SK-N-SH treated with all-trans-retinoic acid at 6 μM for 48 hours (cell line): ENCODE measurements around the gene BNIPL.
A peak's percentile ranks its signal among the peaks of the same experiment; 100 is the strongest.

ENCODE experiments used
- ATAC-seq: fragments of 200-7000 bp; cut with Tn5 transposase; 3 replicates; pipeline ENCODE4 v1.9.1; 2020; ENCODE audit warnings: mild to moderate bottlenecking, moderate library complexity
- ARNTL ChIP-seq: fragments of 450-650 bp; formaldehyde crosslinking; IDR thresholded peaks from 2 replicates; pipeline ENCODE4 v1.5.0; 2020; ENCODE audit warnings: low read depth, mild to moderate bottlenecking, moderate library complexity, borderline replicate concordance
- BACH2 ChIP-seq: fragments of 250-450 bp; sonication (Bioruptor Pico); IDR thresholded peaks from 2 replicates; pipeline ENCODE4 v1.9.0; 2021; ENCODE audit warnings: mild to moderate bottlenecking, borderline replicate concordance
- CREB5 ChIP-seq: fragments of 250-450 bp; sonication (Bioruptor Pico); IDR thresholded peaks from 2 replicates; pipeline ENCODE4 v1.5.1; 2020; ENCODE audit warnings: low read depth, mild to moderate bottlenecking, moderate library complexity
- ESRRG ChIP-seq: fragments of 250-450 bp; sonication (Bioruptor Pico); IDR thresholded peaks from 2 replicates; pipeline ENCODE4 v1.6.1; 2021; ENCODE audit warnings: mild to moderate bottlenecking
- GLIS3 ChIP-seq: fragments of 250-450 bp; sonication (Bioruptor Pico); IDR thresholded peaks from 2 replicates; pipeline ENCODE4 v1.5.0; 2020; ENCODE audit warnings: mild to moderate bottlenecking, moderate library complexity
- ISL1 ChIP-seq: fragments of 250-450 bp; sonication (Bioruptor Pico); IDR thresholded peaks from 2 replicates; pipeline ENCODE4 v2.1.2; 2022; ENCODE audit warnings: mild to moderate bottlenecking, moderate library complexity
- OSR1 ChIP-seq: fragments of 250-450 bp; sonication (Bioruptor Pico); IDR thresholded peaks from 2 replicates; pipeline ENCODE4 v1.8.0; 2022; ENCODE audit warnings: moderate library complexity, mild to moderate bottlenecking, inconsistent platforms
- PPARA ChIP-seq: fragments of 250-450 bp; sonication (Bioruptor Pico); IDR thresholded peaks from 2 replicates; pipeline ENCODE4 v1.5.0; 2020; ENCODE audit warnings: mild to moderate bottlenecking, borderline replicate concordance
- RARB ChIP-seq: fragments of 250-450 bp; sonication (Bioruptor Pico); IDR thresholded peaks from 2 replicates; pipeline ENCODE4 v1.8.0; 2021; ENCODE audit warnings: mild to moderate bottlenecking, moderate library complexity
- SNAI2 ChIP-seq: fragments of 250-450 bp; sonication (Bioruptor Pico); IDR thresholded peaks from 2 replicates; pipeline ENCODE4 v1.5.0; 2020; ENCODE audit warnings: mild to moderate bottlenecking, moderate library complexity
- TCF4 ChIP-seq: fragments of 250-450 bp; sonication (Bioruptor Pico); IDR thresholded peaks from 2 replicates; pipeline ENCODE4 v1.8.0; 2021; ENCODE audit warnings: mild to moderate bottlenecking, moderate library complexity, borderline replicate concordance
- TOX ChIP-seq: fragments of 250-450 bp; sonication (Bioruptor Pico); IDR thresholded peaks from 2 replicates; pipeline ENCODE4 v1.8.0; 2021; ENCODE audit warnings: mild to moderate bottlenecking, moderate library complexity, borderline replicate concordance
- TSHZ2 ChIP-seq: fragments of 250-450 bp; sonication (Bioruptor Pico); IDR thresholded peaks from 2 replicates; pipeline ENCODE4 v1.5.0; 2020; ENCODE audit warnings: mild to moderate bottlenecking, moderate library complexity
- ZC3H10 ChIP-seq: fragments of 250-450 bp; sonication (Bioruptor Pico); IDR thresholded peaks from 2 replicates; pipeline ENCODE4 v1.5.1; 2021; ENCODE audit warnings: mild to moderate bottlenecking, moderate library complexity
- ZFP3 ChIP-seq: fragments of 250-450 bp; sonication (Bioruptor Pico); IDR thresholded peaks from 2 replicates; pipeline ENCODE4 v1.5.0; 2020; ENCODE audit warnings: mild to moderate bottlenecking, moderate library complexity
- ZFP30 ChIP-seq: fragments of 450-650 bp; formaldehyde crosslinking; IDR thresholded peaks from 2 replicates; pipeline ENCODE4 v1.5.0; 2022; ENCODE audit warnings: mild to moderate bottlenecking, moderate library complexity
- ZNF8 ChIP-seq: fragments of 450-650 bp; formaldehyde crosslinking; IDR thresholded peaks from 2 replicates; pipeline ENCODE4 v1.5.0; 2020; ENCODE audit warnings: mild to moderate bottlenecking, moderate library complexity
- TF ChIP-seq, protein P1 (sequence below): fragments of 250-450 bp; sonication (Bioruptor Pico); IDR thresholded peaks from 2 replicates; pipeline ENCODE4 v1.5.1; 2021; ENCODE audit warnings: mild to moderate bottlenecking, moderate library complexity
- TF ChIP-seq, protein P2 (sequence below): fragments of 250-450 bp; sonication (Bioruptor Pico); IDR thresholded peaks from 2 replicates; pipeline ENCODE4 v1.8.0; 2020; ENCODE audit warnings: mild to moderate bottlenecking, moderate library complexity, borderline replicate concordance
- TF ChIP-seq, protein P3 (sequence below): fragments of 250-450 bp; sonication (Bioruptor Pico); IDR thresholded peaks from 2 replicates; pipeline ENCODE4 v1.8.0; 2021; ENCODE audit warnings: low read depth, mild to moderate bottlenecking, moderate library complexity, borderline replicate concordance

The BNIPL gene

GRCh38 chr1:151013518-151013917, 22.9 kb upstream of the BNIPL start:
- ATAC-seq = no peak
- TF ChIP-seq TOX = no peak
- TF ChIP-seq BACH2 (CRISPR knock-in tag) = no peak

DNA sequence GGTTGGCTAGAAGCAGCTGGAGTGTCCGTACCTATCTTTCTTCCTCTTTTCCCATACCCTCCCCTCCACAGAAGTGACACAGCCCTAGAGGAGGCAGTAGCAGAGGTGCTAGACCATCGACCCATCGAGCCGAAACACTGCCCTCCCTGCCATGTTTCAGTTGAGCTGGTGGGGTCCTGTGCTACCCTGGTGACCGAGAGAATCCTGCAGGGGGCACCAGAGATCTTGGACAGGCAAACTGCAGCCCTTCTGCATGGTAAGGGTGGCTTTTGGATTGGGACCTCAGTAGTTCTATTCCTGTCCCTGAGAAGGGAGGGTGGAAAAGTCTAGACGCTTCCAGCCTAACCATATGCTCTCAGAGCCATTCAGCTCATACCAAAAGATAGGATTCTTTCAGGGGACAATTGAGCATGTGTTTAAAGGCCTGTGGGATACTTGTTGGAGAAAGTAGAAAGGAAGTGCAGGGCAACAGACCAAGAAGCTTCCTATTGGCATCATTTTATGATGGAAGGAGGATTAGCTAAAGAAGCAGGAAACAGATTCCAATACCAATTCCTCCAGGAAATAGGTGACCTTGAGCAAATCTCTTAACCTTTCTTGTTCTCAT, 11.7 kb upstream of the BNIPL start:
- peak; percentile 99 for ATAC-seq

DNA sequence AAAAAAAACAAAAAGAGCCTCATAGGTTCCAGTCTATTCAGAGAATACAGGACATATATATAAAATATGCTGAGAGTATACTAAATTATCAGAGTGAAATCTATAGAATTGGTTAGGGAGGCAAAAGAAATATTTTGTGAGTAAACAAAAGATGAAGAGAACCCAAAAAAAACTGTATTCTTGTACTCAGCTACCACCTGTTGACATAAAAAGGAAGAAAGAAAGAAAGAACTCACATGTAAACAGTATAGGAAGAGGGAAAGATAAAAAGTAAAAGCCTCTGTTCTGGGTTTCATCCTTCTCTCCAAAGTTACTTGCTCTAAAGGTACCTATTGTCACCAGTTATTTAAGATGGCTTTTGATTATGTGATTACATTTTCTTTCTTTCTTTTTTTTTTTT, 9.9 kb upstream of the BNIPL start:
- TF ChIP-seq ZFP30 (CRISPR knock-in tag) (no peak), TSHZ2 (no peak), OSR1 (CRISPR knock-in tag) (no peak), ZFP3 (CRISPR knock-in tag) (no peak), PPARA (CRISPR knock-in tag) (no peak), RARB (no peak), TCF4 (CRISPR knock-in tag) (no peak), GLIS3 (CRISPR knock-in tag) (no peak), CREB5 (CRISPR knock-in tag) (no peak), BACH2 (CRISPR knock-in tag) (no peak), ISL1 (no peak)
- TF ChIP-seq, protein P1, sequence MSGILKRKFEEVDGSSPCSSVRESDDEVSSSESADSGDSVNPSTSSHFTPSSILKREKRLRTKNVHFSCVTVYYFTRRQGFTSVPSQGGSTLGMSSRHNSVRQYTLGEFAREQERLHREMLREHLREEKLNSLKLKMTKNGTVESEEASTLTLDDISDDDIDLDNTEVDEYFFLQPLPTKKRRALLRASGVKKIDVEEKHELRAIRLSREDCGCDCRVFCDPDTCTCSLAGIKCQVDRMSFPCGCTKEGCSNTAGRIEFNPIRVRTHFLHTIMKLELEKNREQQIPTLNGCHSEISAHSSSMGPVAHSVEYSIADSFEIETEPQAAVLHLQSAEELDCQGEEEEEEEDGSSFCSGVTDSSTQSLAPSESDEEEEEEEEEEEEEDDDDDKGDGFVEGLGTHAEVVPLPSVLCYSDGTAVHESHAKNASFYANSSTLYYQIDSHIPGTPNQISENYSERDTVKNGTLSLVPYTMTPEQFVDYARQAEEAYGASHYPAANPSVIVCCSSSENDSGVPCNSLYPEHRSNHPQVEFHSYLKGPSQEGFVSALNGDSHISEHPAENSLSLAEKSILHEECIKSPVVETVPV (CRISPR knock-in tag) = no peak
- TF ChIP-seq, all 23 proteins: peak for 0
- ATAC-seq = no peak

More for the DNA sequence above, 11.7 kb upstream of the BNIPL start:
- TF ChIP-seq ESRRG (no peak), ARNTL (CRISPR knock-in tag) (no peak), TCF4 (CRISPR knock-in tag) (no peak), ZC3H10 (no peak), RARB (no peak), ZFP3 (CRISPR knock-in tag) (no peak), BACH2 (CRISPR knock-in tag) (no peak)
- TF ChIP-seq, protein P1 (CRISPR knock-in tag) = no peak
- TF ChIP-seq, protein P2, sequence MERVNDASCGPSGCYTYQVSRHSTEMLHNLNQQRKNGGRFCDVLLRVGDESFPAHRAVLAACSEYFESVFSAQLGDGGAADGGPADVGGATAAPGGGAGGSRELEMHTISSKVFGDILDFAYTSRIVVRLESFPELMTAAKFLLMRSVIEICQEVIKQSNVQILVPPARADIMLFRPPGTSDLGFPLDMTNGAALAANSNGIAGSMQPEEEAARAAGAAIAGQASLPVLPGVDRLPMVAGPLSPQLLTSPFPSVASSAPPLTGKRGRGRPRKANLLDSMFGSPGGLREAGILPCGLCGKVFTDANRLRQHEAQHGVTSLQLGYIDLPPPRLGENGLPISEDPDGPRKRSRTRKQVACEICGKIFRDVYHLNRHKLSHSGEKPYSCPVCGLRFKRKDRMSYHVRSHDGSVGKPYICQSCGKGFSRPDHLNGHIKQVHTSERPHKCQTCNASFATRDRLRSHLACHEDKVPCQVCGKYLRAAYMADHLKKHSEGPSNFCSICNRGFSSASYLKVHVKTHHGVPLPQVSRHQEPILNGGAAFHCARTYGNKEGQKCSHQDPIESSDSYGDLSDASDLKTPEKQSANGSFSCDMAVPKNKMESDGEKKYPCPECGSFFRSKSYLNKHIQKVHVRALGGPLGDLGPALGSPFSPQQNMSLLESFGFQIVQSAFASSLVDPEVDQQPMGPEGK = no peak

GRCh38 chr1:151032164-151032563, 4.2 kb upstream of the BNIPL start:
- ATAC-seq = no peak
- TF ChIP-seq GLIS3 (CRISPR knock-in tag) = no peak
- no peak for TF ChIP-seq ZFP3 (CRISPR knock-in tag)

DNA sequence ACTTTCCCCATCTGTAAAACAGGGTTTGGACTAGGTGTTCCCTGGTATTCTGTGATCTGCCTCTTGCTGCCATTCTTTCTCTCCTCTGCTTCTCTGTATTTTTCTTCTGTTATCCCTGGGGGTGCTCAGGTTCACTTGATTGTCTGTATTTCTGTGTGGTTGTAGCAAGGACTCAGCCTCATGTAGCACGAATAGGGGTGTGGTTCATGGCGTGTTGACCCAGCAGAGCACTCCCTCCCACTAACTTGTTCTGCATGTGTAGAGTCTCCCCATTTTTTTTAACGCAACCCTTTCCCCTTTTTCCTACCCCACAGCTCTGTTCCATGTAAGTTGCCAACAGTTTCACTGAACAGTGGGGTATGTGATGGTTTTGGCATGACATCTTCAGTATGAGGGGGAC, 1.2 kb upstream of the BNIPL start:
- no peak for ATAC-seq
- TF ChIP-seq OSR1 (CRISPR knock-in tag) (no peak), RARB (no peak), ZNF8 (CRISPR knock-in tag) (no peak), TCF4 (CRISPR knock-in tag) (no peak), SNAI2 (CRISPR knock-in tag) (no peak), ESRRG (no peak)
- TF ChIP-seq, protein P3, sequence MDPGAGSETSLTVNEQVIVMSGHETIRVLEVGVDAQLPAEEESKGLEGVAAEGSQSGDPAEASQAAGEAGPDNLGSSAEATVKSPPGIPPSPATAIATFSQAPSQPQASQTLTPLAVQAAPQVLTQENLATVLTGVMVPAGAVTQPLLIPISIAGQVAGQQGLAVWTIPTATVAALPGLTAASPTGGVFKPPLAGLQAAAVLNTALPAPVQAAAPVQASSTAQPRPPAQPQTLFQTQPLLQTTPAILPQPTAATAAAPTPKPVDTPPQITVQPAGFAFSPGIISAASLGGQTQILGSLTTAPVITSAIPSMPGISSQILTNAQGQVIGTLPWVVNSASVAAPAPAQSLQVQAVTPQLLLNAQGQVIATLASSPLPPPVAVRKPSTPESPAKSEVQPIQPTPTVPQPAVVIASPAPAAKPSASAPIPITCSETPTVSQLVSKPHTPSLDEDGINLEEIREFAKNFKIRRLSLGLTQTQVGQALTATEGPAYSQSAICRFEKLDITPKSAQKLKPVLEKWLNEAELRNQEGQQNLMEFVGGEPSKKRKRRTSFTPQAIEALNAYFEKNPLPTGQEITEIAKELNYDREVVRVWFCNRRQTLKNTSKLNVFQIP = no peak
